Mesenchymal stem cell (in vitro differentiated cells and primary cell): ENCODE measurements around the gene PXDN.

Experiments
- DNase-seq: peaks from one replicate; pipeline ENCODE4 v3.0.0-alpha.2; 2013
- H2AFZ ChIP-seq: one replicate; pipeline ENCODE4 v1.6.1; 2013; ENCODE audit warnings: low read depth, mild to moderate bottlenecking, control low read depth, inconsistent platforms, low read length, moderate library complexity
- H2AK5ac ChIP-seq: 2 replicates; pipeline ENCODE4 v1.6.1; 2013; ENCODE audit warnings: low read length, moderate library complexity, mild to moderate bottlenecking, inconsistent platforms; ENCODE audit not compliant: severe bottlenecking
- H2BK120ac ChIP-seq: one replicate; pipeline ENCODE4 v1.6.1; 2013; ENCODE audit warnings: low read depth, mild to moderate bottlenecking, inconsistent platforms, low read length, moderate library complexity
- H2BK12ac ChIP-seq, 2 experiments: one replicate each; pipeline ENCODE4 v1.6.1; 2013; ENCODE audit warnings: inconsistent platforms in 2 of 2, low read length in 2 of 2, mild to moderate bottlenecking in 2 of 2, moderate library complexity in 2 of 2, control low read depth in 1 of 2
- H2BK15ac ChIP-seq: one replicate; pipeline ENCODE4 v1.6.1; 2013; ENCODE audit warnings: mild to moderate bottlenecking, low read depth, inconsistent platforms; ENCODE audit not compliant: poor library complexity, severe bottlenecking
- H2BK5ac ChIP-seq: 2 replicates; pipeline ENCODE4 v1.6.1; 2013; ENCODE audit warnings: low read depth, mild to moderate bottlenecking, low read length, control low read depth, inconsistent platforms; ENCODE audit not compliant: poor library complexity, severe bottlenecking
- H3K14ac ChIP-seq, 2 experiments: one replicate each; pipeline ENCODE4 v1.6.1; 2013; ENCODE audit warnings: inconsistent platforms in 2 of 2, low read length in 2 of 2, control low read depth in 1 of 2, mild to moderate bottlenecking in 1 of 2, moderate library complexity in 1 of 2
- H3K18ac ChIP-seq, 2 experiments: one replicate each; pipeline ENCODE4 v1.6.1; 2013; ENCODE audit warnings: inconsistent platforms in 2 of 2, low read length in 2 of 2, control low read depth in 1 of 2, low read depth in 1 of 2, mild to moderate bottlenecking in 1 of 2
- H3K23ac ChIP-seq, 2 experiments: one replicate each; pipeline ENCODE4 v1.6.1; 2013; ENCODE audit warnings: inconsistent platforms in 2 of 2, low read length in 2 of 2, mild to moderate bottlenecking in 2 of 2, moderate library complexity in 2 of 2, control low read depth in 1 of 2
- H3K27ac ChIP-seq: 2 replicates; pipeline ENCODE4 v1.5.1; 2013; ENCODE audit warnings: mild to moderate bottlenecking, moderate library complexity, low read length, control low read depth, inconsistent platforms; ENCODE audit not compliant: poor library complexity, severe bottlenecking
- H3K27me3 ChIP-seq, 2 experiments: 2 replicates each; pipeline versions ENCODE4 v1.6.1 to v1.7.0; 2013; ENCODE audit warnings: low read length in 2 of 2, mild to moderate bottlenecking in 2 of 2, moderate library complexity in 2 of 2, control low read depth in 1 of 2, inconsistent platforms in 1 of 2; ENCODE audit not compliant: control insufficient read depth in 1 of 2, insufficient read depth in 1 of 2
- H3K36me3 ChIP-seq, 2 experiments: 2 replicates each; pipeline versions ENCODE4 v1.6.1 to v1.7.0; 2013; ENCODE audit warnings: low read length in 2 of 2, control low read depth in 1 of 2, inconsistent platforms in 1 of 2, low read depth in 1 of 2, mild to moderate bottlenecking in 1 of 2; ENCODE audit not compliant: insufficient read depth in 2 of 2, control insufficient read depth in 1 of 2
- H3K4ac ChIP-seq, 2 experiments: one replicate each; pipeline ENCODE4 v1.6.1; 2013; ENCODE audit warnings: inconsistent platforms in 2 of 2, low read length in 2 of 2, mild to moderate bottlenecking in 2 of 2, moderate library complexity in 2 of 2, control low read depth in 1 of 2, low read depth in 1 of 2
- H3K4me1 ChIP-seq: 2 replicates; pipeline ENCODE4 v1.6.1; 2013; ENCODE audit warnings: low read depth, low read length, control low read depth; ENCODE audit not compliant: control insufficient read depth, insufficient read depth
- H3K4me2 ChIP-seq: 2 replicates; pipeline ENCODE4 v1.6.1; 2013; ENCODE audit warnings: low read length, mild to moderate bottlenecking, inconsistent platforms; ENCODE audit not compliant: poor library complexity, severe bottlenecking
- H3K4me3 ChIP-seq, 2 experiments: 2 replicates each; pipeline versions ENCODE4 v1.5.1 to v1.7.0; 2013; ENCODE audit warnings: low read length in 2 of 2, mild to moderate bottlenecking in 2 of 2, control low read depth in 1 of 2, low read depth in 1 of 2; ENCODE audit not compliant: insufficient read depth in 1 of 2
- H3K79me1 ChIP-seq: replicated peaks from 2 replicates; pipeline ENCODE4 v1.6.1; 2013; ENCODE audit warnings: mild to moderate bottlenecking, control low read depth, low read length, inconsistent platforms; ENCODE audit not compliant: poor library complexity, severe bottlenecking
- H3K9ac ChIP-seq: 2 replicates; pipeline ENCODE4 v1.7.0; 2013; ENCODE audit warnings: mild to moderate bottlenecking, low read length, moderate library complexity
- H3K9me3 ChIP-seq: 2 replicates; pipeline ENCODE4 v1.7.0; 2013; ENCODE audit warnings: mild to moderate bottlenecking, low read length; ENCODE audit not compliant: control insufficient read depth
- H4K8ac ChIP-seq: one replicate; pipeline ENCODE4 v1.6.1; 2013; ENCODE audit warnings: inconsistent platforms, mild to moderate bottlenecking, low read length, moderate library complexity
- H4K91ac ChIP-seq: one replicate; pipeline ENCODE4 v1.6.1; 2013; ENCODE audit warnings: mild to moderate bottlenecking, low read length, inconsistent platforms
- WGBS: methylation state at CpG from one replicate; pipeline ENCODE4 v1.1.7; 2013; ENCODE audit warnings: mixed read lengths; 5-methylcytosine and 5-hydroxymethylcytosine counted together

The PXDN gene

DNA sequence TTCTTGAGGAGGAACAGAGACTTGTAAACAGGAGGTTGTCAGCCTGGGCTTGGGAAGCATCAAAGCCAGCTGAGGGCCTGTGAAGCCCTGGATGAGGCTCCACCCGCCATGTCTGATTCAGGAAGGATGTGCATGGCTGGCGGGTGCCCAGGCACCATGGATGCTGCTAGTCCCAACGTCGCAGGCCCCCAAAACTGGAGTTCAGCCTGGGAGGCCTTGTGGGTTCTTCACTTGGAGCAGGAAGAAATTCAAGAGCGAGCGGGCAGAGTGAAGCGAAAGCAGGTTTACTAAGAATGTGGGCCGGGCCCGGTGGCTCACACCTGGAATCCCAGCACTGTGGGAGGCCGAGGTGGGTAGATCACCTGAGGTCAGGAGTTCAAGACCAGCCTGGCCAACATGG, 12.1 kb upstream of the PXDN start:
- Histone ChIP-seq H3K27me3 (peaks cover 0 to 63% of the 10 kb centered on the region in 2 experiments), H2BK120ac (no peak overlapping the region), H3K79me1 (no peaks in the 10 kb centered on the region), H3K36me3 (no peaks in the 10 kb centered on the region), H4K91ac (no peak overlapping the region), H2AFZ (no peak overlapping the region), H3K9me3 (no peaks in the 10 kb centered on the region), H3K4me1 (peaks cover 8% of the 10 kb centered on the region), H3K4me3 (no peak overlapping the region), H2BK12ac (no peak overlapping the region), H3K9ac (no peak overlapping the region), H2BK15ac (no peak overlapping the region), H3K23ac (no peak overlapping the region), H3K4ac (no peak overlapping the region), H3K18ac (no peak overlapping the region), H2BK5ac (no peak overlapping the region), H3K4me2 (no peak overlapping the region), H4K8ac (no peak overlapping the region), H2AK5ac (no peak overlapping the region), H3K27ac (no peak overlapping the region), H3K14ac (no peak overlapping the region)
- 89% methylated on average over 9 of the region's 10 CpGs for WGBS
- no peak for DNase-seq

DNA sequence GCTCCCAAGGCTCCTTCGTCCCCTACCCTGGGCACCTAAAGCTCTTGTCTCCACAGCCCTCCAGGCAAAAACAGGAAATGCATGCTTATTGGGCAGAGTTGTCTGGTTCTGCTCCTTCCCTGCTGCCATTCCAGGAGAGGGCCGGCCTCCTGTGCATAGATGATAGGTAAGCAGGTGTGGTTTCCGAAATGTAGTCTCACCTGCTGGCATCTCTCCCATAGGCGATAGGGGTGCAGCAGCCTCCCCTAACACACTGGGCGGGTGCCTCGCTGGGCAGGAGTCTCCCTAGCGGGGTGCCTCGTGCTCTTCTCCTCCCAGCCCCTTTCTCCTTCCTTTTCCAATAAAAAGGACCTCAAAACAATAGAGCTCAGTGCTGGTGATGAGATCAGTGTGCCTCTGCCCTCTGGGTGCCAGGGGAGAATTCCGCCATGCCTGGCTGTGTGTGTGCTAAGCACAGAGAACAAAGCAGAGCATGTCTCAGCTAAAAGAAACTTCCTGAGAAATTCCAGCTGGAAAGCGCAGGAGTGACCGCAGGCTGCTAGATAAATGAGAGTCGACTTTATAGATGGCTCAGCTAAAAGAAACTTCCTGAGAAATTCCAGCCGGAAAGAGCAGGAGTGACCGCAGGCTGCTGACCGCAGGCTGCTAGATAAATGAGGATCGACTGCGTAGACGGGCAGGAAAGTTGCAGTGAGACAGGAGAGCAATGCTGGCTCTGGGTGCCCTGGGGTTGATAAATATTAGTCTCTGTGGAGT, 11.3 kb upstream of the PXDN start:
- Histone ChIP-seq H3K9me3 (no peaks in the 10 kb centered on the region), H4K91ac (no peak overlapping the region), H3K14ac (no peak overlapping the region), H3K23ac (no peak overlapping the region), H2BK12ac (peak overlapping the region in 1 of 2 experiments; percentile 15), H2AK5ac (no peak overlapping the region), H3K18ac (peak overlapping the region in 1 of 2 experiments; percentile 35), H2BK15ac (no peak overlapping the region), H3K36me3 (no peaks in the 10 kb centered on the region), H3K4me2 (no peak overlapping the region), H3K27me3 (peaks cover 0 to 67% of the 10 kb centered on the region in 2 experiments), H3K9ac (no peak overlapping the region), H2BK5ac (no peak overlapping the region), H4K8ac (no peak overlapping the region), H3K4me3 (no peak overlapping the region), H2BK120ac (no peak overlapping the region), H3K4ac (peak overlapping the region in 1 of 2 experiments; percentile 73), H3K79me1 (no peaks in the 10 kb centered on the region), H3K4me1 (peaks cover 15% of the 10 kb centered on the region), H3K27ac (no peak overlapping the region), H2AFZ (no peak overlapping the region)
- WGBS = 86% methylated on average over 18 of the region's 18 CpGs
- DNase-seq = peak; percentile 82

DNA sequence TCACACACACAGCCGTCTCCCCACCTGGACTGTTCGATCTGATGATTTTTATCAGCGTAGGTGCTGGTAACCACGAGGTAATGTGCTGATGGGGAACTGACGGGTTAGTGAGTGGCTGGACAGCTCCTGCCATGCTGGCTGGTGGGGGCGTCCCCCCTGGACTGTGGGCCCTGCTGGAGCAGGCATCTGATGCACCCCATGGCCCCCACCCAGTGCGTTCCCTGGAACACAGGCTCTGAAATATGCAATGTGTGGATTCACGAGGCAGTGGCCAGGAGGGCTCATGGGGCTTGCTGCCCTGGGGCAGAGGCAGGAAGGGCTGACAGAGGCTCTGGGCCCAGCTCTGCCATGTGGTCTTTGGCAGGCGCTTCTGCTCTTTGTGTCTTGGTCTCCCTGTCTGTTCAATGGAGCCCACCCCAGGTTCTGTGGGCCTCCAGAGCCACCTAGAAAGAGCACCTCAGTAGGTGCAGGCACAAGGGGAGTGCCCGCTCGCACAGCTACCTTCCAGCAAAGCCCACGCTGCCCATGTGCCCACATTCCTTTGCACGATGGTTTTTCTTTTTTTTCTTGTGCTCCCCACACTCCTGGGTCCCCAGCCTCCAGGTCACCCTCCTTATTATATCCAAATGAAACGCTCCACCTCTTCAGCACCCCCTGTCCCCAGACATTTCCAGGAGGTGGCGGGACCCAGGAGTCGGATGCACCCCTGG, 10.3 kb upstream of the PXDN start:
- Histone ChIP-seq H2BK120ac (no peak overlapping the region), H2BK12ac (peak overlapping the region in 1 of 2 experiments; percentile 22), H4K91ac (no peak overlapping the region), H2BK15ac (no peak overlapping the region), H3K23ac (no peak overlapping the region), H3K9me3 (no peaks in the 10 kb centered on the region), H3K4me1 (peaks cover 16% of the 10 kb centered on the region), H4K8ac (no peak overlapping the region), H3K36me3 (no peaks in the 10 kb centered on the region), H3K4ac (no peak overlapping the region), H3K27ac (no peak overlapping the region), H3K14ac (no peak overlapping the region), H2BK5ac (no peak overlapping the region), H3K4me3 (no peak overlapping the region), H3K27me3 (peaks cover 0 to 62% of the 10 kb centered on the region in 2 experiments), H2AK5ac (no peak overlapping the region), H3K9ac (no peak overlapping the region), H2AFZ (no peak overlapping the region), H3K4me2 (no peak overlapping the region), H3K79me1 (no peaks in the 10 kb centered on the region), H3K18ac (no peak overlapping the region)
- DNase-seq = no peak
- 91% methylated on average over 16 of the region's 16 CpGs for WGBS

DNA sequence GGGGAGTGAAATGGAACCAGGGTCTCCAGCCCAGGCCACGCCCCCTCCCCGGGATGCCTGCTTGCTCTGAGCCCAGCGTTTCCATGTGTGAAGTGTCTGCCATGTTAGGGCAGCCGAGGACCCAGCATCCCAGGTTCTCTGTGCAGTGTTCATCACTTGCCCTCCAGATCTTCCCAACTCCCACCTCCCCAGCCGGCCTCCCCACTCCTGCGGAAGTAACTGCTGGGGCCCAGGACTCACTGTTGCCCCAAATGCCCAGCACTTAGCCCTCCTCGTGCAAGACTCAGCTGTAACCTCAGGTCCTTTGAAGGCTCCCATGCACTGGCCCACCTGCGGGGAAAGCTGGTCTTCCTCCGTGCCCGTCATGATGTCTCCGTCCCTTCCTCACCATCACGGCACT, 9.7 kb upstream of the PXDN start:
- Histone ChIP-seq H3K14ac (no peak overlapping the region), H4K8ac (no peak overlapping the region)

More for the DNA sequence above, 9.7 kb upstream of the PXDN start:
- H3K4me3 ChIP-seq = no peak overlapping the region
- H2BK120ac ChIP-seq = no peak overlapping the region
- no peak overlapping the region for H2BK15ac ChIP-seq
- H3K9me3 ChIP-seq = no peaks in the 10 kb centered on the region
- no peak overlapping the region for H3K18ac ChIP-seq
- no peak for DNase-seq
- H2AK5ac ChIP-seq = no peak overlapping the region
- H3K27ac ChIP-seq = no peak overlapping the region
- H3K4ac ChIP-seq = no peak overlapping the region
- H3K27me3 ChIP-seq = peaks cover 0 to 68% of the 10 kb centered on the region in 2 experiments
- 85% methylated on average over 12 of the region's 12 CpGs for WGBS
- H4K91ac ChIP-seq = no peak overlapping the region
- no peak overlapping the region for H2BK5ac ChIP-seq
- H3K79me1 ChIP-seq = no peaks in the 10 kb centered on the region
- H3K9ac ChIP-seq = no peak overlapping the region
- H3K4me2 ChIP-seq = no peak overlapping the region
- peak overlapping the region in 1 of 2 experiments; percentile 27 for H2BK12ac ChIP-seq
- no peak overlapping the region for H3K23ac ChIP-seq
- no peak overlapping the region for H2AFZ ChIP-seq
- H3K4me1 ChIP-seq = peaks cover 17% of the 10 kb centered on the region
- no peaks in the 10 kb centered on the region for H3K36me3 ChIP-seq
